Left lung (tissue), 10 donors: ENCODE data around the gene GOT2. TPM values are rescaled to one million over a fixed set of nuclear protein-coding genes. Genes with fewer than 3 reads are reported as not detected.
A peak's percentile ranks its signal among the peaks of the same experiment; 100 is the strongest.
"Not testable (repeated sequence)": the region's sequence is repeated elsewhere in the genome, so short reads cannot be mapped to it uniquely, and the experiment has no call there.

Experiments used
- ATAC-seq: fragments of 200-7000 bp; cut with Tn5 transposase; one replicate; pipeline ENCODE4 v1.9.1; 2020; ENCODE audit warnings: moderate library complexity
- DNase-seq, 4 donors: peaks; one replicate each; pipeline ENCODE4 v3.0.0-alpha.2; 2013 to 2020
- H3K27ac ChIP-seq, 2 donors: fragments of 200-600 bp; sonication (generic) in 1 of 2; one replicate each; pipeline versions ENCODE4 v1.5.0 to v1.8.0; 2020 to 2021
- H3K27me3 ChIP-seq, 2 donors: fragments of 200-600 bp; sonication (generic) in 1 of 2; one replicate each; pipeline versions ENCODE4 v1.5.0 to v1.8.0; 2020 to 2021
- H3K36me3 ChIP-seq, 2 donors: fragments of 200-600 bp; sonication (generic) in 1 of 2; one replicate each; pipeline versions ENCODE4 v1.5.0 to v1.8.0; 2020 to 2021
- H3K4me1 ChIP-seq, 2 donors: fragments of 200-600 bp; one replicate each; pipeline ENCODE4 v1.8.0; 2021
- H3K4me3 ChIP-seq, 2 donors: fragments of 200-600 bp; sonication (generic) in 1 of 2; one replicate each; pipeline versions ENCODE4 v1.5.0 to v1.8.0; 2020 to 2021; ENCODE audit warnings: mild to moderate bottlenecking in 1 of 2
- H3K9me3 ChIP-seq, 2 donors: fragments of 200-600 bp; sonication (generic) in 1 of 2; one replicate each; pipeline versions ENCODE4 v1.5.0 to v1.8.0; 2020 to 2021
- intact Hi-C, 2 donors: fragments of 100-400 bp; cut with DNase I; formaldehyde crosslinking; loops; one replicate each; pipeline versions ENCODE4 v1.11.2 to v1.14.2; 2022
- polyA plus RNA-seq, 6 donors: library from polyadenylated mRNA; unstranded; fragments of 120-200 nt; gene quantifications; one replicate each; pipeline ENCODE4 v1.2.1, GENCODE V29; 2013; ENCODE audit not compliant: insufficient read length in 6 of 6
- total RNA-seq, 2 donors: library from RNA; stranded (reverse); fragmentation: NEBNext Ultra II Directional; extraction: Animal tissue kit (Norgen Biotek cat#: 25700); gene quantifications; one replicate each; pipeline ENCODE4 v1.2.1, GENCODE V29; 2021
- TF ChIP-seq, protein P1 (sequence below), 2 donors: fragments of 200-600 bp; sonication (generic) in 1 of 2; IDR thresholded peaks; one replicate each; pipeline versions ENCODE4 v1.5.0 to v1.8.0; 2021; ENCODE audit warnings: antibody characterized with exemption in 2 of 2
- donor health status: DM: no; HTN: yes; CAD: no.
- donor health status: DM: no; HTN: no; CAD: no.

GOT2 gene
- total and polyA plus RNA-seq, 8 donors, result 51.9 to 70.5 (median 56.6) TPM

GRCh38 chr16:58699151-58699550 lies 35.0 kb downstream of the GOT2 start:
- no peaks in the 10 kb centered on the region for H3K36me3 ChIP-seq
- no peaks in the 10 kb centered on the region for H3K4me1 ChIP-seq
- TF ChIP-seq, protein P1, sequence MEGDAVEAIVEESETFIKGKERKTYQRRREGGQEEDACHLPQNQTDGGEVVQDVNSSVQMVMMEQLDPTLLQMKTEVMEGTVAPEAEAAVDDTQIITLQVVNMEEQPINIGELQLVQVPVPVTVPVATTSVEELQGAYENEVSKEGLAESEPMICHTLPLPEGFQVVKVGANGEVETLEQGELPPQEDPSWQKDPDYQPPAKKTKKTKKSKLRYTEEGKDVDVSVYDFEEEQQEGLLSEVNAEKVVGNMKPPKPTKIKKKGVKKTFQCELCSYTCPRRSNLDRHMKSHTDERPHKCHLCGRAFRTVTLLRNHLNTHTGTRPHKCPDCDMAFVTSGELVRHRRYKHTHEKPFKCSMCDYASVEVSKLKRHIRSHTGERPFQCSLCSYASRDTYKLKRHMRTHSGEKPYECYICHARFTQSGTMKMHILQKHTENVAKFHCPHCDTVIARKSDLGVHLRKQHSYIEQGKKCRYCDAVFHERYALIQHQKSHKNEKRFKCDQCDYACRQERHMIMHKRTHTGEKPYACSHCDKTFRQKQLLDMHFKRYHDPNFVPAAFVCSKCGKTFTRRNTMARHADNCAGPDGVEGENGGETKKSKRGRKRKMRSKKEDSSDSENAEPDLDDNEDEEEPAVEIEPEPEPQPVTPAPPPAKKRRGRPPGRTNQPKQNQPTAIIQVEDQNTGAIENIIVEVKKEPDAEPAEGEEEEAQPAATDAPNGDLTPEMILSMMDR (IDR thresholded peaks at IDR 0.05), result no peak
- no peaks in the 10 kb centered on the region for H3K27me3 ChIP-seq
- ATAC-seq (no peak), DNase-seq (no peak)
- H3K27ac ChIP-seq, result no peak overlapping the region
- no peaks in the 10 kb centered on the region for H3K9me3 ChIP-seq
- intact Hi-C loops, result no loop called here
- H3K4me3 ChIP-seq, result no peak overlapping the region

GRCh38 chr16:58695368-58695767 lies 38.7 kb downstream of the GOT2 start:
- no peak overlapping the region for H3K4me3 ChIP-seq
- intact Hi-C loops, result no loop called here
- TF ChIP-seq, protein P1 (IDR thresholded peaks at IDR 0.05), result no peak
- H3K9me3 ChIP-seq, result peaks cover 0 to 6% of the 10 kb centered on the region in 2 donors
- no peaks in the 10 kb centered on the region for H3K36me3 ChIP-seq
- no peaks in the 10 kb centered on the region for H3K27me3 ChIP-seq
- DNase-seq (no peak), ATAC-seq (no peak)
- H3K27ac ChIP-seq, result no peak overlapping the region
- H3K4me1 ChIP-seq, result no peaks in the 10 kb centered on the region

- intact Hi-C loops, result no loop called here
- Histone ChIP-seq H3K4me1 (no peaks in the 10 kb centered on the region), H3K27me3 (no peaks in the 10 kb centered on the region), H3K4me3 (no peak overlapping the region), H3K9me3 (peaks cover 0 to 6% of the 10 kb centered on the region in 2 donors), H3K27ac (no peak overlapping the region), H3K36me3 (no peaks in the 10 kb centered on the region)
- TF ChIP-seq, protein P1 (IDR thresholded peaks at IDR 0.05), result no peak
- ATAC-seq (no peak), DNase-seq (no peak)
These were observed 41.7 kb downstream of the GOT2 start for GRCh38 chr16:58692450-58692849.

DNA sequence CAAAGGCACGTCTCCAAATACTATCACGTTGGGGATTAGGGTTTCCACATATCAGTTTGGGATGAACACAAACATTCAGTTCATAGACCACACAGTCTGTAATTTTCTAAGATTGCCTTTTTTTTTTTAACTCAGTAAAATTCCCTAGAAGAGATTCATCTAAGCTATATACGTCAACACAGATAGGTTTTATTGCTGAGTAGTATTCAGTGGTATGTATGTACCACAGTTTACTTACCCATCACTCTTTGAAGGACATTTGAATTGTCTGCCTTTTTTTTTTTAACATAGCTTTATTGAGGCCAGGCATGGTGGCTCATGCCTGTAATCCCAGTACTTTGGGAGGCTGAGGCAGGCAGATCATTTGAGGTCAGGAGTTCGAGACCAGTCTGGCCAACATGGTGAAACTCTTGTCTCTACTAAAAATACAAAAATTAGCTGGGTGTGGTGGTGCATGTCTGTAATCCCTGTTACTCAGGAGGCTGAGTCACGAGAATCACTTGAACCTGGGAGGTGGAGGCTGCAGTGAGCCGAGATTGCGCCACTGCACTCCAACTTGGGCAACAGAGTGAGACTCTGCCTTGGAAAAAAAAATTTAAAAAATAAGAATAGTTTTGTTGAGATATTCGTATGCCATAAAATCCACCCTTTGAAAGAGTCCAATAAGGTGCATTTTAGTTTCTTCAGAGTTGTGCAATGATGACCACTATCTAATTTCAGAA lies 47.0 kb downstream of the GOT2 start:
- intact Hi-C loops, H3K4me3 ChIP-seq, H3K27me3 ChIP-seq, ATAC-seq, H3K36me3 ChIP-seq, H3K9me3 ChIP-seq, H3K27ac ChIP-seq: not testable (repeated sequence)
- DNase-seq, result peak in 1 of 4 donors; percentile 2
- peaks cover 0 to 20% of the 10 kb centered on the region in 2 donors for H3K4me1 ChIP-seq

DNA sequence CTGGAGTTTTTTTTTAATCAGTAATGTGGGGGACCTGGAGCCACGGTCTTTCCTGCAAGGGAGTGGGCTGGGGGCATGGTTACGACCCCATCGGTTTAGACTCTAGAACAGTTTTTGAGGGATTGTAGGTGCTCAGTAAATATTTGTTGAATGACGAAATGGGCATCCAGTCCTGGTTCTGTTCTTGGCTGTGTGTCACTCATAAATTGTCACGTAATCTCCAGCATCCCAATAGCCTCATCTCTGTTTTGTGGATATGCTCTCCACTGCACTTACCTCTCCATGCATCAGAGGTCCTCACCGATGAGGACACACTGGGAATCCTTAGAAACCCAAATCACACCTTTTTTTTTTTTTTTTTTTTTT lies 49.0 kb downstream of the GOT2 start:
- Histone ChIP-seq H3K9me3 (no peaks in the 10 kb centered on the region), H3K4me3 (peak overlapping the region in 1 of 2 donors; percentile 77), H3K27ac (no peak overlapping the region), H3K36me3 (peaks cover 0 to 10% of the 10 kb centered on the region in 2 donors), H3K4me1 (peaks cover 0 to 21% of the 10 kb centered on the region in 2 donors), H3K27me3 (no peaks in the 10 kb centered on the region)
- TF ChIP-seq, protein P1 (IDR thresholded peaks at IDR 0.05), result no peak
- ATAC-seq, result no peak
- intact Hi-C loops, result no loop called here
- no peak for DNase-seq
